Retinal pigment epithelial cell (primary cell): ENCODE data around the gene KCTD20.

Experiments
- DNase-seq: peaks from one replicate; pipeline ENCODE4 v3.0.0-alpha.2; 2010; ENCODE audit warnings: low read depth
- H3K4me3 ChIP-seq: 2 replicates; pipeline ENCODE4 v1.5.1; 2011; ENCODE audit warnings: mild to moderate bottlenecking, low read length, control low read depth, moderate library complexity
- TF ChIP-seq, protein P1 (sequence below): conservative IDR thresholded peaks from 2 replicates; pipeline ENCODE4 v1.5.1; 2011; ENCODE audit warnings: low read depth, low read length, control low read depth, inconsistent platforms

Gene KCTD20

DNA sequence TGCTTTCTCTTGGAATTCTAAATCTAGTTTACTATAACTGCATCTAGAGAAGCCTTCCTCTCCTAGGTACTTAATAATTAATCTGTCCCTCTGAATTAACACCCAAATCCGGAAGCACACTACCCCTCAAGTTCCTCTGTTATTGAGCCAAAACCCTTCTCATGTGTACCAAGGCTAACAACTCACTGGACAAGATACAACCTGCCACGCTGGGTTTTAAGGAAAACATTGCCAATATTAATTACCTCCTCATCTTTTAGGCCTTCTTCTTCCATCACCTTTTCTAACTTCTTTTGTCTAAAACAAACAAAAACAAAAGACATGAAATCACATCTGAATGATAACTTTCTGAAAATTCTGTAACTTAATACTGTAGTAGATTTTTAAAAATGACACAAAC is 82.5 kb downstream of the KCTD20 start:
- TF ChIP-seq, protein P1, sequence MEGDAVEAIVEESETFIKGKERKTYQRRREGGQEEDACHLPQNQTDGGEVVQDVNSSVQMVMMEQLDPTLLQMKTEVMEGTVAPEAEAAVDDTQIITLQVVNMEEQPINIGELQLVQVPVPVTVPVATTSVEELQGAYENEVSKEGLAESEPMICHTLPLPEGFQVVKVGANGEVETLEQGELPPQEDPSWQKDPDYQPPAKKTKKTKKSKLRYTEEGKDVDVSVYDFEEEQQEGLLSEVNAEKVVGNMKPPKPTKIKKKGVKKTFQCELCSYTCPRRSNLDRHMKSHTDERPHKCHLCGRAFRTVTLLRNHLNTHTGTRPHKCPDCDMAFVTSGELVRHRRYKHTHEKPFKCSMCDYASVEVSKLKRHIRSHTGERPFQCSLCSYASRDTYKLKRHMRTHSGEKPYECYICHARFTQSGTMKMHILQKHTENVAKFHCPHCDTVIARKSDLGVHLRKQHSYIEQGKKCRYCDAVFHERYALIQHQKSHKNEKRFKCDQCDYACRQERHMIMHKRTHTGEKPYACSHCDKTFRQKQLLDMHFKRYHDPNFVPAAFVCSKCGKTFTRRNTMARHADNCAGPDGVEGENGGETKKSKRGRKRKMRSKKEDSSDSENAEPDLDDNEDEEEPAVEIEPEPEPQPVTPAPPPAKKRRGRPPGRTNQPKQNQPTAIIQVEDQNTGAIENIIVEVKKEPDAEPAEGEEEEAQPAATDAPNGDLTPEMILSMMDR, result no peak
- DNase-seq, result no peak
- no peak overlapping the region for H3K4me3 ChIP-seq

DNA sequence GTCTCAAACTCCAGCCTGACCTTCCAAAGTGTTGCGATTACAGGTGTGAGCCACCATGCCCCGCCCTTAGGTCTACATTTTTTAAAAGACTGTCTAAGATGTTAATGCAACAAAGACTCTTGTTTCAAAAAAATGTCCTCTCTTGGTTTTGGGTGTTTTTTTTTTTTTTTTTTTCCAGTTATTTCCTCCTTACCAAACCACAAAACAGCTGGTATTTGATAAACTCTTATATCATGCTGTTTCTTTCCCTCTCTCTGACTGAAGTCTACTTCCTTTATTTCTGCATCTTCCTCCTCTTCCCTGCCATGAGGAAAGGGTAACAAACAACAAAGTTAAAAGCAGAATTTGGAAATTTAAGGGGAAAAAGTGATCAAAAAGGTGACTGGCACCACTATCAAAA is 83.3 kb downstream of the KCTD20 start:
- DNase-seq, result no peak
- TF ChIP-seq, protein P1, result no peak
- no peak overlapping the region for H3K4me3 ChIP-seq

DNA sequence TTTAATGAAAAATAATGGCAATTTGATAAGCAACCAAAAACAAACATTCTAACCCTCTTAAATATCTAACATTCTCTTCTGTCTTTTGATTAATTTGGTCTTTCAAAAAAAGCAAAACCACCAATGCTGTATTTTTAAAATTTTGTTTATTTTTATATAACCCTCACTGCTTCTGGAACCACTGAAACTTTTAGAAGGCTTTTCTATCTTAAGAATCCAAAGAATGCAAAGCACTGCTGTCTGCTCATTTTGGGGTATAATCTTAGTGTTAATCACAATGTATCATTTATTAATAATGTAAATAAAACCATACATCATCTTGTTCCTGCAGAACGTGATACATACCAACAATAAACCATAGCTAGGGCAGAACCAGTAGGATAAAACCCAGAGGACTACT is 90.5 kb downstream of the KCTD20 start:
- no peak for DNase-seq
- no peak overlapping the region for H3K4me3 ChIP-seq
- TF ChIP-seq, protein P1, result no peak

DNA sequence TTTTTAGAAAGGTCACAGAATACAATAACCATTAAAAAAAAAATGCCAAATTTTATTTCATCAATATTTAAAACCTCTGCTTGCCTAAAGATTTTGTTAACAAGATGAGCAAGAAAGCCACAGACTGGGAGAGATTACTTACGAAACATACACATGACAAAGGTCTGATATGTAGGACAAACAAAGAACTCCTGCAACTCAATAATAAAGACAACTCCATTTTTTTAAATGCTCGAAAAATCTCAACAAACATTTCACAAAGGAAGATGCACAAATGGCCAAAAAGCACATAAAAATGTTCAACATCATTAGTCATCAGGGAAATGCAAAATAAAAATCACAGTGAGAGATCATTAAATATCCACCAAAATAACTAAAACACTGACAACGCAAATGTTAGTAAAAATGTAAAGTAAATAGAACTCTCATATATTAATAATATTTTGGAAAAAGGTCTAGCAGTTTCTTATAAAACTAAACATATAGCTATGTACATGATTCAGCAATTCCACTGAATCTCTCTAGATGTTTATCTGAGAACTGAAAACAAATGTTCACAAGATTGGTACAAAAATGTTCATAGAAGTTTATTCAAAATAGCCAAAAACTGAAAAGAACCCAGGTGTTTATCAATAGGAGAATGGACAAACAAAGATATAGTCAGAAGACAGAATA is 94.2 kb downstream of the KCTD20 start:
- DNase-seq, result no peak
- TF ChIP-seq, protein P1, result no peak
- H3K4me3 ChIP-seq, result no peak overlapping the region

DNA sequence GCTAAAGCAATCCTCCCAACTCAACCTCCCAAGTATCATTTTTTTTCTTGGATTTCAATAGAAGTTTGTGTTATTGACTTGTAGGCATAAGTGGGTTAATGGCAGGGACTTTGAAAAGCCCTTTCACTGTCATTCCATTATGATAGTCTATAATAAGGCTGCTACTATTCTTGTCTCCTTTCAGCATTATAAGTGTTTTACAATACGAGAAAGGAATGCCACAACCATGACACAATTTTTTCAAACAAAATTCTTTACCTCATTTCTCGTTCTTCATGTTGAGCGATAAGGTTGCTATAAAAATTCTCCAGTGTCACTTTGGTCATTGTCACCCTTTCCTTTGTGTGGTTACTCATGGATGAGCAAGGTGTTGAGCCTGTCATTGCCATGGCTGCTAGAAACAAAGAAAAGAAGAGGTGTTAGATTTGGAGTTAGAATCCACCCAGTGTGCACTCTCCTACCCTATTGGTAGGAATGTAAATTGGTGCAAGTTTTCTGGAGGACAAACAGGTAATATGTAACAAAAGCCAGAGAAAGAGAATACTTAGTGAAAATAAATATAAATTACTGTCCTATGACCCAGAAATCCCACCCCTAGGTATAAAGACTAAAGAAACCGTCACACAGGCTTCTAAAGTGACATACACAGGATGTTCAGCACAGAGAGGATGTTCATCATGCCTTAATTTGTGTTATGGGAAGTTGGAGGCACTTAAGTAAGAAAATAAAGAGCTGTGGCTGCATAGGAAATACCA is 97.2 kb downstream of the KCTD20 start:
- no peak overlapping the region for H3K4me3 ChIP-seq
- no peak for DNase-seq
- TF ChIP-seq, protein P1, result no peak
